ENCODE data around the gene GLYAT.
"Not testable (repeated sequence)": the region's sequence is repeated elsewhere in the genome, so short reads cannot be mapped to it uniquely, and the experiment has no call there.

Gene GLYAT

GRCh38 chr11:58742981-58743880 lies 11.5 kb upstream of the GLYAT start:
- no peak for DNase-seq

- DNase-seq, result no peak
Observed at GRCh38 chr11:58742140-58742539, 10.4 kb upstream of the GLYAT start.

GRCh38 chr11:58741127-58741526 lies 9.4 kb upstream of the GLYAT start:
- DNase-seq, result no peak

- no peak for DNase-seq
Observed at GRCh38 chr11:58740447-58740846, 8.7 kb upstream of the GLYAT start.

GRCh38 chr11:58739725-58740430 lies 8.1 kb upstream of the GLYAT start:
- DNase-seq, result no peak

- DNase-seq, result no peak
Observed at GRCh38 chr11:58734681-58735490, 3.1 kb upstream of the GLYAT start.

- no peak for DNase-seq
Observed at GRCh38 chr11:58730507-58731089, 1.1 kb downstream of the GLYAT start.

- DNase-seq, result no peak
Observed at GRCh38 chr11:58727415-58727797, 4.3 kb downstream of the GLYAT start.

- no peak for DNase-seq
Observed at GRCh38 chr11:58726737-58727414, 4.9 kb downstream of the GLYAT start.

GRCh38 chr11:58719406-58720117 lies 12.2 kb downstream of the GLYAT start:
- no peak for DNase-seq

- no peak for DNase-seq
Observed at GRCh38 chr11:58712531-58712930, 19.2 kb downstream of the GLYAT start.

GRCh38 chr11:58711832-58712231 lies 19.9 kb downstream of the GLYAT start:
- no peak for DNase-seq

GRCh38 chr11:58707767-58708166 lies 24.0 kb downstream of the GLYAT start:
- no peak for DNase-seq

GRCh38 chr11:58696825-58697224 lies 34.9 kb downstream of the GLYAT start:
- DNase-seq, result not testable (repeated sequence)

- no peak for DNase-seq
Observed at GRCh38 chr11:58693026-58693425, 38.7 kb downstream of the GLYAT start.

- DNase-seq, result no peak
Observed at GRCh38 chr11:58691675-58692074, 40.1 kb downstream of the GLYAT start.

GRCh38 chr11:58688789-58689503 lies 42.8 kb downstream of the GLYAT start:
- DNase-seq, result no peak

- no peak for DNase-seq
Observed at GRCh38 chr11:58685973-58686722, 45.6 kb downstream of the GLYAT start.

GRCh38 chr11:58682660-58683059 lies 49.1 kb downstream of the GLYAT start:
- not testable (repeated sequence) for DNase-seq

GRCh38 chr11:58677536-58677935 lies 54.2 kb downstream of the GLYAT start:
- not testable (repeated sequence) for DNase-seq

All from NCI-H2227 treated with DMSO at 0.1 percent for 48 hours (cell line).